CD14-positive monocyte (primary cell): ENCODE measurements around the gene CTDP1. TPM values are rescaled to one million over a fixed set of nuclear protein-coding genes. Genes with fewer than 3 reads are reported as not detected.

Source experiments
- DNase-seq, 3 donors: peaks; one replicate each; pipeline ENCODE4 v3.0.0-alpha.2; 2011 to 2022
- H2AFZ ChIP-seq: 2 replicates; pipeline ENCODE4 v1.6.0; 2012; ENCODE audit warnings: mild to moderate bottlenecking, low read depth, low read length, inconsistent platforms; ENCODE audit not compliant: insufficient read depth, poor library complexity, severe bottlenecking
- H3K27ac ChIP-seq, 2 donors: 1 replicate in 1 of 2; 2 replicates in 1 of 2; pipeline ENCODE4 v1.5.1; 2012 to 2013; ENCODE audit warnings: low read length in 2 of 2, control low read depth in 1 of 2, inconsistent platforms in 1 of 2, low read depth in 1 of 2, mild to moderate bottlenecking in 1 of 2
- H3K27me3 ChIP-seq, 2 donors: one replicate each; pipeline versions ENCODE4 v1.6.0 to v1.6.1; 2011 to 2013; ENCODE audit warnings: low read length in 2 of 2; ENCODE audit not compliant: control insufficient read depth in 2 of 2, insufficient read depth in 2 of 2
- H3K36me3 ChIP-seq, 2 donors: replicated peaks in 1 of 2; 1 replicate in 1 of 2; 2 replicates in 1 of 2; pipeline versions ENCODE4 v1.5.1 to v1.6.1; 2012 to 2013; ENCODE audit warnings: low read length in 2 of 2, control low read depth in 1 of 2, inconsistent platforms in 1 of 2, mild to moderate bottlenecking in 1 of 2; ENCODE audit not compliant: insufficient read depth in 2 of 2, control insufficient read depth in 1 of 2
- H3K4me1 ChIP-seq, 2 donors: 1 replicate in 1 of 2; 2 replicates in 1 of 2; pipeline versions ENCODE4 v1.5.1 to v1.6.1; 2012 to 2013; ENCODE audit warnings: low read length in 2 of 2, control low read depth in 1 of 2, inconsistent platforms in 1 of 2, mild to moderate bottlenecking in 1 of 2, moderate library complexity in 1 of 2; ENCODE audit not compliant: insufficient read depth in 2 of 2, control insufficient read depth in 1 of 2
- H3K4me2 ChIP-seq: replicated peaks from 2 replicates; pipeline ENCODE3; 2012; ENCODE audit warnings: low read length, moderate library complexity, mild to moderate bottlenecking; ENCODE audit not compliant: poor library complexity, severe bottlenecking; ENCODE audit errors: extremely low read depth
- H3K4me3 ChIP-seq, 3 experiments: fragments of 200-600 bp in 1 of 3; sonication (generic) in 1 of 3; replicated peaks in 1 of 3; 1 replicate in 2 of 3; 2 replicates in 1 of 3; pipeline ENCODE4 v1.5.1; 2011 to 2013; ENCODE audit warnings: low read length in 3 of 3, mild to moderate bottlenecking in 3 of 3, control low read depth in 2 of 3, low read depth in 2 of 3, inconsistent platforms in 1 of 3, moderate library complexity in 1 of 3
- H3K79me2 ChIP-seq: 2 replicates; pipeline ENCODE4 v1.6.0; 2012; ENCODE audit warnings: mild to moderate bottlenecking, control low read depth, inconsistent platforms, low read length, moderate library complexity; ENCODE audit not compliant: insufficient read depth
- H3K9ac ChIP-seq: 2 replicates; pipeline ENCODE4 v1.6.0; 2017; ENCODE audit warnings: low read length, mild to moderate bottlenecking; ENCODE audit not compliant: insufficient read depth, poor library complexity, severe bottlenecking
- H3K9me3 ChIP-seq, 2 donors: replicated peaks in 1 of 2; 1 replicate in 1 of 2; 2 replicates in 1 of 2; pipeline versions ENCODE4 v1.5.1 to v1.6.1; 2012 to 2013; ENCODE audit warnings: low read length in 2 of 2, control low read depth in 1 of 2; ENCODE audit not compliant: control insufficient read depth in 1 of 2, insufficient read depth in 1 of 2
- H4K20me1 ChIP-seq: 2 replicates; pipeline ENCODE4 v1.6.0; 2012; ENCODE audit warnings: mild to moderate bottlenecking, low read length, control low read depth, moderate library complexity; ENCODE audit not compliant: insufficient read depth
- H3K27ac Mint-ChIP-seq, 7 donors: one replicate each; pipeline ENCODE4 v1.8.0; 2020; ENCODE audit warnings: mild to moderate bottlenecking in 7 of 7, mixed read lengths in 7 of 7, moderate library complexity in 6 of 7, inconsistent platforms in 2 of 7
- H3K27me3 Mint-ChIP-seq, 3 donors: one replicate each; pipeline ENCODE4 v1.8.0; 2021 to 2022; ENCODE audit warnings: low read depth in 3 of 3, mild to moderate bottlenecking in 3 of 3, mixed read lengths in 3 of 3, moderate library complexity in 3 of 3, inconsistent platforms in 1 of 3
- H3K36me3 Mint-ChIP-seq, 2 donors: one replicate each; pipeline ENCODE4 v1.8.0; 2020; ENCODE audit warnings: mixed read lengths in 2 of 2, inconsistent platforms in 1 of 2, mild to moderate bottlenecking in 1 of 2
- H3K4me1 Mint-ChIP-seq: one replicate; pipeline ENCODE4 v1.8.0; 2020; ENCODE audit warnings: mild to moderate bottlenecking, mixed read lengths
- H3K4me3 Mint-ChIP-seq, 2 donors: one replicate each; pipeline ENCODE4 v1.8.0; 2020; ENCODE audit warnings: mild to moderate bottlenecking in 2 of 2, mixed read lengths in 2 of 2, moderate library complexity in 1 of 2
- H3K9me3 Mint-ChIP-seq, 7 donors: one replicate each; pipeline ENCODE4 v1.8.0; 2020 to 2022; ENCODE audit warnings: mixed read lengths in 7 of 7, mild to moderate bottlenecking in 6 of 7, moderate library complexity in 6 of 7, inconsistent platforms in 2 of 7
- CTCF ChIP-seq: fragments of 200-600 bp; IDR thresholded peaks from one replicate; pipeline ENCODE4 v1.8.0; 2022; ENCODE audit warnings: antibody characterized with exemption, mild to moderate bottlenecking
- WGBS: methylation state at CpG from one replicate; pipeline ENCODE4 v1.1.5; 2013; ENCODE audit warnings: missing lambda C conversion rate; ENCODE audit not compliant: insufficient coverage; 5-methylcytosine and 5-hydroxymethylcytosine counted together
- intact Hi-C, 2 donors: fragments of 100-400 bp; cut with micrococcal nuclease; formaldehyde crosslinking; loops; one replicate each; pipeline versions ENCODE4 v1.15.0 to v1.15.1; 2023
- polyA plus RNA-seq, 3 donors: library from polyadenylated mRNA; depleted of rRNA in 1 of 3; unstranded in 2 of 3; stranded (reverse) in 1 of 3; fragments of 300-500 nt in 2 of 3; fragments of >200 nt in 1 of 3; fragmentation: Illumina TruSeq in 2 of 3; gene quantifications; 1 replicate in 2 of 3; 2 replicates in 1 of 3; pipeline ENCODE4 v1.2.3, GENCODE V29; 2012 to 2021

Gene CTDP1
- polyA plus RNA-seq, 3 donors: 9.1 to 13.9 (median 9.1) TPM

GRCh38 chr18:79800371-79801180 lies 121.0 kb downstream of the CTDP1 start:
- no peak overlapping the region for H2AFZ ChIP-seq

DNA sequence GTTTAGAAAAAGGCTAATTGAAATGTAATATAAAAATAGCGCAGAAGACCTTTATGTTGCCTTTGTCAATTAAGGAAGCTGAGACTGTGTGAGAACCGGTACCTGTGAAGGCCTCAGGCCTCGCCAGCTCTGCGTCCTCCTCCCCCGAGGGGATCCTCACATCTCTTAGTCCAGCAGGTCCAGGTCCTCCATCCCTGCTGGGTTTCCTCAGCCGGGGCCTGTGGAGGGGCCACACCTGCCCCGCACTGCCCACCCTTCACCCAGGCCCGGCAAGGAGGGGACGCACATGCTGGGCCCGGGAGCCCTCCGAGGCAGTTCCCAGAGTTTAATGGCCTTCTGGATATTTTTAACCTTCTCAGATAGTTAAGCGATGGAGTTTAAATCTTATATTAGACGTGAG lies 121.6 kb downstream of the CTDP1 start:
- Mint-ChIP-seq H3K9me3 (peaks cover 0 to 16% (median 6%) of the 10 kb centered on the region in 7 donors), H3K27me3 (peaks cover 30 to 40% (median 36%) of the 10 kb centered on the region in 3 donors), H3K4me1 (peaks cover 21% of the 10 kb centered on the region), H3K4me3 (no peak overlapping the region), H3K36me3 (peaks cover 4 to 9% of the 10 kb centered on the region in 2 donors), H3K27ac (no peak overlapping the region)
- no peak for TF ChIP-seq CTCF
- Histone ChIP-seq H3K9me3 (peaks cover 0 to 9% of the 10 kb centered on the region in 2 donors), H3K4me2 (no peak overlapping the region), H2AFZ (no peak overlapping the region), H3K36me3 (no peaks in the 10 kb centered on the region), H3K27me3 (peaks cover 22 to 36% of the 10 kb centered on the region in 2 donors), H3K9ac (no peak overlapping the region), H3K27ac (no peak overlapping the region), H3K4me1 (peaks cover 22 to 34% of the 10 kb centered on the region in 2 donors), H3K79me2 (no peaks in the 10 kb centered on the region), H4K20me1 (no peaks in the 10 kb centered on the region), H3K4me3 (no peak overlapping the region)
- WGBS: 100% methylated on average over 13 of the region's 13 CpGs
- no peak for DNase-seq
- intact Hi-C loops: no loop called here

More at GRCh38 chr18:79800371-79801180, 121.0 kb downstream of the CTDP1 start:
- Mint-ChIP-seq H3K9me3 (peaks cover 0 to 16% (median 6%) of the 10 kb centered on the region in 7 donors), H3K4me1 (peaks cover 28% of the 10 kb centered on the region), H3K27me3 (peaks cover 34 to 43% (median 39%) of the 10 kb centered on the region in 3 donors), H3K36me3 (peaks cover 4 to 9% of the 10 kb centered on the region in 2 donors), H3K27ac (no peak overlapping the region), H3K4me3 (peak overlapping the region in 1 of 2 donors; percentile 89)
- H3K4me1 ChIP-seq: peaks cover 29 to 40% of the 10 kb centered on the region in 2 donors
- no peaks in the 10 kb centered on the region for H3K36me3 ChIP-seq
- H4K20me1 ChIP-seq: no peaks in the 10 kb centered on the region
- WGBS: 98% methylated on average over 33 of the region's 39 CpGs
- intact Hi-C loops: no loop called here
- no peak overlapping the region for H3K4me2 ChIP-seq
- no peak for TF ChIP-seq CTCF
- no peak overlapping the region for H3K4me3 ChIP-seq
- no peak overlapping the region for H3K9ac ChIP-seq
- H3K79me2 ChIP-seq: no peaks in the 10 kb centered on the region
- peaks cover 22 to 40% of the 10 kb centered on the region in 2 donors for H3K27me3 ChIP-seq
- H3K9me3 ChIP-seq: peaks cover 0 to 9% of the 10 kb centered on the region in 2 donors
- H3K27ac ChIP-seq: no peak overlapping the region
- DNase-seq: no peak
